ENCODE data around the gene JUP.
"Not testable (repeated sequence)": the region's sequence is repeated elsewhere in the genome, so short reads cannot be mapped to it uniquely, and the experiment has no call there.

The JUP gene

GRCh38 chr17:41781404-41782110, 5.0 kb downstream of the JUP start:
- DNase-seq (ENCODE audit: low read depth in 2 of 2, low spot score in 1 of 2), result no peak

GRCh38 chr17:41779954-41780353, 6.6 kb downstream of the JUP start:
- no peak for DNase-seq (ENCODE audit: low read depth in 2 of 2, low spot score in 1 of 2)

- no peak for DNase-seq (ENCODE audit: low read depth in 2 of 2, low spot score in 1 of 2)
Observed at GRCh38 chr17:41777574-41778188, 8.8 kb downstream of the JUP start.

GRCh38 chr17:41777157-41777573, 9.3 kb downstream of the JUP start:
- DNase-seq (ENCODE audit: low read depth in 2 of 2, low spot score in 1 of 2), result no peak

- not testable (repeated sequence) for DNase-seq (ENCODE audit: low read depth in 2 of 2, low spot score in 1 of 2)
Observed at GRCh38 chr17:41776262-41776900, 10.1 kb downstream of the JUP start.

GRCh38 chr17:41775394-41776226, 10.9 kb downstream of the JUP start:
- DNase-seq (ENCODE audit: low read depth in 2 of 2, low spot score in 1 of 2), result no peak

GRCh38 chr17:41773731-41774193, 12.7 kb downstream of the JUP start:
- no peak for DNase-seq (ENCODE audit: low read depth in 2 of 2, low spot score in 1 of 2)

GRCh38 chr17:41773190-41773588, 13.3 kb downstream of the JUP start:
- DNase-seq (ENCODE audit: low read depth in 2 of 2, low spot score in 1 of 2), result no peak

GRCh38 chr17:41772586-41773189, 13.8 kb downstream of the JUP start:
- no peak for DNase-seq (ENCODE audit: low read depth in 2 of 2, low spot score in 1 of 2)

- DNase-seq (ENCODE audit: low read depth in 2 of 2, low spot score in 1 of 2), result no peak
Observed at GRCh38 chr17:41772218-41772585, 14.3 kb downstream of the JUP start.

- no peak for DNase-seq (ENCODE audit: low read depth in 2 of 2, low spot score in 1 of 2)
Observed at GRCh38 chr17:41771389-41772206, 14.9 kb downstream of the JUP start.

GRCh38 chr17:41769985-41770384, 16.5 kb downstream of the JUP start:
- DNase-seq (ENCODE audit: low read depth in 2 of 2, low spot score in 1 of 2), result no peak

GRCh38 chr17:41769346-41769862, 17.1 kb downstream of the JUP start:
- no peak for DNase-seq (ENCODE audit: low read depth in 2 of 2, low spot score in 1 of 2)

- no peak for DNase-seq (ENCODE audit: low read depth in 2 of 2, low spot score in 1 of 2)
Observed at GRCh38 chr17:41768682-41769288, 17.7 kb downstream of the JUP start.

- no peak for DNase-seq (ENCODE audit: low read depth in 2 of 2, low spot score in 1 of 2)
Observed at GRCh38 chr17:41767324-41768042, 19.0 kb downstream of the JUP start.

- no peak for DNase-seq (ENCODE audit: low read depth in 2 of 2, low spot score in 1 of 2)
Observed at GRCh38 chr17:41766135-41766534, 20.4 kb downstream of the JUP start.

GRCh38 chr17:41763327-41763726, 23.2 kb downstream of the JUP start:
- no peak for DNase-seq (ENCODE audit: low read depth in 2 of 2, low spot score in 1 of 2)

- DNase-seq (ENCODE audit: low read depth in 2 of 2, low spot score in 1 of 2), result no peak
Observed at GRCh38 chr17:41762841-41763240, 23.7 kb downstream of the JUP start.

GRCh38 chr17:41762391-41762790, 24.1 kb downstream of the JUP start:
- DNase-seq (ENCODE audit: low read depth in 2 of 2, low spot score in 1 of 2), result no peak

All from stimulated activated CD8-positive, alpha-beta memory T cell treated with anti-CD3 and anti-CD28 coated beads, Interleukin-4, amount 100 ng/mL, for 4 hours (primary cell).